Omental fat pad (tissue), 4 donors: ENCODE measurements around the gene EXOC7. TPM values are rescaled to one million over a fixed set of nuclear protein-coding genes. Genes with fewer than 3 reads are reported as not detected.

Experiments
- ATAC-seq: fragments of 150-250 bp; one replicate; pipeline ENCODE4 v1.9.1; 2016; ENCODE audit warnings: mild to moderate bottlenecking, moderate library complexity; ENCODE audit not compliant: low FRiP score
- DNase-seq: peaks from one replicate; pipeline ENCODE4 v3.0.0-alpha.2; 2019; ENCODE audit warnings: low spot score
- CTCF ChIP-seq, 3 donors: fragments of 450-650 bp; IDR thresholded peaks; one replicate each; pipeline ENCODE4 v1.5.1; 2016 to 2017; ENCODE audit warnings: antibody characterized with exemption in 3 of 3, mild to moderate bottlenecking in 3 of 3, moderate library complexity in 2 of 3
- total RNA-seq, 4 donors: library from RNA; depleted of rRNA; stranded (reverse); fragments of >200 nt; gene quantifications; one replicate each; pipeline ENCODE4 v1.1.0, GENCODE V29; 2016

EXOC7 gene
- total RNA-seq, 4 donors from 2014 or later = 69.3 to 93.9 (median 74.1) TPM

GRCh38 chr17:76123749-76124581 lies 20.4 kb upstream of the EXOC7 start:
- TF ChIP-seq CTCF (IDR thresholded peaks at IDR 0.05) = no peak
- ATAC-seq (no peak), DNase-seq (no peak)

GRCh38 chr17:76123191-76123499 lies 19.6 kb upstream of the EXOC7 start:
- DNase-seq = no peak
- TF ChIP-seq CTCF (IDR thresholded peaks at IDR 0.05) = no peak
- ATAC-seq = no peak

- DNase-seq (no peak), ATAC-seq (no peak)
These were observed 19.0 kb upstream of the EXOC7 start for GRCh38 chr17:76122431-76123190.

GRCh38 chr17:76121932-76122430 lies 18.4 kb upstream of the EXOC7 start:
- DNase-seq (no peak), ATAC-seq (peak; percentile 52)
- TF ChIP-seq CTCF (IDR thresholded peaks at IDR 0.05) = no peak

More at GRCh38 chr17:76122431-76123190, 19.0 kb upstream of the EXOC7 start:
- no peak for TF ChIP-seq CTCF (IDR thresholded peaks at IDR 0.05)

- ATAC-seq (no peak), DNase-seq (no peak)
- TF ChIP-seq CTCF (IDR thresholded peaks at IDR 0.05) = no peak
These were observed 17.0 kb upstream of the EXOC7 start for GRCh38 chr17:76120658-76121008.

- DNase-seq = no peak
- no peak for ATAC-seq
These were observed 16.1 kb upstream of the EXOC7 start for GRCh38 chr17:76119409-76120371.

More at GRCh38 chr17:76119409-76120371, 16.1 kb upstream of the EXOC7 start:
- no peak for TF ChIP-seq CTCF (IDR thresholded peaks at IDR 0.05)
